EH (cell line): ENCODE data around the gene KRT37.
"Not testable (repeated sequence)": the region's sequence is repeated elsewhere in the genome, so short reads cannot be mapped to it uniquely, and the experiment has no call there.

ENCODE experiments used
- DNase-seq: peaks from one replicate; pipeline ENCODE4 v3.0.0-alpha.2; 2015; ENCODE audit warnings: low read depth

Gene KRT37

DNA sequence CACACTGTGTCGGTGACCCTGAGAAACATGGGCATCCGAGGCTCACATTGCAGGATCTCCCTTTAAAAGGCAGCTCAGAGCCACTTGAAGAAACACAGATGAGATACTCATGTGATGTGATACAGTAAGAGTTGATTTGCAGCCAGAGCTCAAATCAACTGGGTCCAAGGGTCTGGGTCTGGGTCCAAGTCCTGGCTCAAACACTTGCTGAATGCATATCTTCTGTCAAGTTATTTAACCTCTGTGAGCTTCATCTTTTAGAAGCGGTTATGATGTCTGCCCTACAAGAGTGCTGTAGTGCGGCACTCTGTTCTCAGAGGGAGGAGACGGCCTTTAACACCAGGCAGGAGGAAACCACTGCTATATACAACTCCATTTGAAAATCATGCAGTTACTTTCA lies 10.0 kb upstream of the KRT37 start:
- no peak for DNase-seq

DNA sequence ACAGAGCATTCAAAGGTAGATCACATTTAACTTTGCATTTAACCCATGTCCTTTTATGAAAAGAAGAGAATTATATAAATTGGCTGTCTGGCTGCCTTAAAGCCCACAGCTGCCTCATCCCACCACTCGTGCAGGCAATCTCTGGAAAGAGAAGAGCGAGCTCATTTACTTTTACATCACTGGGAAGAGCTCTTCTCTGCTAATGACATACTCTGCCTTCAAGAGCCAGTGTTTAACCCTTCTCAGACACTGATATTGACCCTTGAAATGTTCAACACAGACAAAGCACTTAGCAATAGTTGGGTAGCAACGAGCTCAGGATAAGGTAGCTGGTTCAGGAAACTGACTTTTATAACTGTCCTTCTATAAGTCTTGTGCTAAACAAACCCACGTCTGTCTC lies 9.6 kb upstream of the KRT37 start:
- no peak for DNase-seq

DNA sequence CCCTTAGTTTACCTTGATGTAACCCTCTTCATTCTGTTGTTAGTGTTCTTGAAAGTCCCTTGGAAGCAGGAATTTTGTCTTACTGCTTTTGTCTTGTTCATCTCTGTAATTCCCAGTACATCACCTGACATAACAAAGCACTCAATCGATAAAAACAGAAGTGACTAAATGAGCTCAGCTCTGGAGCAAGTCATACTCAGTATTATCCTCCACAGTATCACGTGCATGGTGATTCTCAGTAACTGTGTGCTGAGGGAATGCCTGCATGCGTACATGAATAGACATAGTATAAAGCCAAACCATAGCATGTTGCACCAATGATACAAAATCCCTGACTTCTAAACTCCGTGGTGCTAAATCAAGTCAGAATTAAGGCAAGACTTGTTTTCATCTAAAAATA lies 9.2 kb upstream of the KRT37 start:
- no peak for DNase-seq

DNA sequence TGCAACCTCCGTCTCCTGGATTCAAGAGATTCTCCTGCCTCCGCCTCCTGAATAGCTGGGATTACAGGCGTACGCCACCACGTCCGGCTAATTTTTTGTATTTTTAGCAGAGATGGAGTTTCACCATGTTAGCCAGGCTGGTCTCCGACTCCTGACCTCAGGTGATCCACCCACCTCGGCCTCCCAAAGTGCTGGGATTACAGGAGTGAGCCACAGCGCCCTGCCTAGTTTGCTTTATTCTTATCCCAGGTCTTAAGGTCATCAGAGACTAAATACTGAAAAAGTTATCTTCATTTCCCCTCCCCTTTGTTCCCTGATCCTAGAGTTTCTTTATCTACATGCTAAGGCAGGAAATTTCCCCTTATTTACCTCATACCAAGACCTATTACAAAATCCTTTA lies 6.0 kb upstream of the KRT37 start:
- DNase-seq: not testable (repeated sequence)

DNA sequence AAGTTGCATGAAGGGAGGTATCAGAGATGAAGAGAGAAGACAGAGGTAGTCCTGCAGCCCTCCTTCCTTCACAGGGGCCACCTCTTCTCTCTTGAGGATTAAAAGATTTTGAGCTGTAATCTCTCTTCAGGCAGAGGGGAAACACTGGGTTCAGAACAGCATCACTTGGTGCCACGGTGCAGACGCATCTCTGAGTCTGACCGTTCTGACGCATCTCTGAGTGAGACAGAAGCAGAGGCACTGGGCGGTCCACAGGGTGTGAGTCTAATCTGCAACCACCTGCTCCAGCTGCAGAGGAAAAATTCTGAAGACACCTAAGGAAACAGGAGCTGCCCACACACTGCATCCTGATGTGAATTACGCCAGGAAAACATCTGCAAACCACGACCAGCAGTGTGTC lies 5.3 kb upstream of the KRT37 start:
- no peak for DNase-seq

DNA sequence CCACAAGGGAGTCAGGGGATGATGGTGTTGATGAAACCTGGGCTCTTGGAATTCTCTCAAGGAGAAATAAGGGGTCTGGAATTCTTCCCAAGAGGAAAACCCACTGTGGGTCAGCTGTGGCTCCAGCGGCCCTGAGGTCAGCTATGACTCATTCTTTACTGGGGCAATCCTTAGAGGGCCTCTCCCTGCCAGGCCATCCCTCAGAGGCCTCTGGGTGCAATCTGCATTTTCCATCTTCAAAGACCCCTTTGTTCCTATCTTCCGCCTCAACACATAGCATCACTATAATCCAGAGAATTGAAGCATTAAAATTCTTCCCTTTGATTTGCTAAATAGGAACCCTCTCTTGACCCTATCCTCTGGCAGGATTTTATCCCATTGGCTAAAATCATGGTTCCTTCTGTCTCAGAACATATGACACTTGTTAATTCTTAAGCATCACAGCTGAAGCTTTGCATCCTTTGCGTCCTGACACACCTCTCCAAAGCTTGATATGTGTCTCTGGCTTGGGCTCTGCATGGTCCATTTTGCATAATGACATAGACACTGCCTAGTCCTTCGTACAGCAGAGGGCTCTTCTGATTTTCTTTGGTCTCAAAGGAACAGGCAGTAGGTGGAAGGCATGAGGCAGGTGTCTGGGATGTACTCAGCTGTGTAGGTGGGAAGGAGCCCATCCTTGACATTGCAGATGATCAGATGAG lies 4.4 kb upstream of the KRT37 start:
- DNase-seq: peak; percentile 61

DNA sequence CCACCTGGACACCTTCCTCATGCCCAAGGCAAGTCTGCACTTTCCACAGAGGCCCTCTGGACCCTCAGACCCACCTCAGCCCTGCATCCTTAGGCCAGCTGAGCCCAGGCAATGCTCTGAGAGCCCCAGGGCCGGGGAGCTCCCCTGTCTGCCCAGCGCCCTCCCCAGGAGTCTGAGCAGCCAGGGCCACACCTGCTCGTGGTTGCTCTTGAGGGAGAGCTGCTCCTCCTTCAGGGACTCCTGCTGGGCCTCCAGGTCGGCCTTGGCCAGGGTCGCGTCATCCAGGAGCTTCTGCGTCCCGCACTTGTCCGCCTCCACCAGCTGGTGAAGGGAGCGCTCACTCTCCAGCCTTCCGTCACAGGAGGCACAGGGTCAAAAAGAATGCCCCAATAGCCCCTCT lies 1.8 kb downstream of the KRT37 start:
- DNase-seq: not testable (repeated sequence)

DNA sequence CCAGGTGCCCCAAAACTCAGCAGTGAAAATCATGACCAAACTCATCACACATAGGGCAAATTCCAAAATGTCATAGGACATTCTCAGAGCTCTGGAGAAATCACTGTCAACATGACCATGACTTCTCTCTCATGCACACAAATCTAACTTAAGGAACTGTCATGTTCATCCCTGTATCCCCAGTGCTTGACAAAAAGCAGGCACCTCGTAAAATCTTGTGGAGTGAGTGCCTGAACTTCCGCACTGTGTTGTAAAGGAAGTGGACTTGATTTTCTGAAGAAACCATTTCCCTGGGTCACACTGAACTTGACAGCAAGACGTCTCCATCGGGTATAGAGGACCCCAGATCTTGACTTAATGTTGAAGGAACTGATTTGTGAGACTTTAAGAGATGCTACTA lies 2.8 kb downstream of the KRT37 start:
- DNase-seq: no peak

DNA sequence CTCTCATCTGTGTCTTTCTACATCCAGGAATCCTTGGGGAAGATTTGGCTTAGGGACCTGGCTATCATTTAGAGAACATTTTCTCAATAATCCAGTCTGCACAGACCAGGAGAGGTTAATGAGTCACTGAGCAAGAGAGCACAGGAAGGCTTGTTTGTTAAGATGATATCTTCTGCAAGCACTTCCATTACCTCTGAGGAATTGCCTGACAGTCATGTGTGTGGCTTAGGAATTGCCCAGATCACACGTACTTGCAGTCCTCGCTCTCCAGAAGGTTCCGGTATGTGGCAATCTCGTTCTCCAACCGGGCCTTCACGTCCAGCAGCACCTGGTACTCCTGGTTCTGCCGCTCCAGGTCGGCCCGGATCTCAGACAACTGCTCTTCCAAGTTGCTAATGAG lies 3.3 kb downstream of the KRT37 start:
- peak; percentile 87 for DNase-seq

DNA sequence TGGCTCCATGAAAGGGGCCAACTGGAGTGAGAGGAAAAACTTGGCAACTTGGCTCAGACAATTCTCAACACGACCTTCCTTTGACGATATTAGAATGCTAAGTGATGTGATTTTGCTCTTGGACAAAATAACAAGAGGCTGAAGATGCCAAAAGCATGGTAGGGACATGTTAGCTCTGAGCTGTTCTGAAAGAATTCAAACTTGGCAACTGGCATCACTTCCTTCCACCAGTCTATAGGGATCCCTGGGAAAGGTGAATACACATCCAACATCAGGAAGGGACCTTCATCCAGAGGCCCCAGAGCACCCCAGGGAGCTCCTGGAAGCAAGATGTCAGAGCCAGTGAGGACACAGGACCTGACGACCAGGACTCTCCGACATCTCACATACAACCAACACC lies 4.3 kb downstream of the KRT37 start:
- peak; percentile 68 for DNase-seq

DNA sequence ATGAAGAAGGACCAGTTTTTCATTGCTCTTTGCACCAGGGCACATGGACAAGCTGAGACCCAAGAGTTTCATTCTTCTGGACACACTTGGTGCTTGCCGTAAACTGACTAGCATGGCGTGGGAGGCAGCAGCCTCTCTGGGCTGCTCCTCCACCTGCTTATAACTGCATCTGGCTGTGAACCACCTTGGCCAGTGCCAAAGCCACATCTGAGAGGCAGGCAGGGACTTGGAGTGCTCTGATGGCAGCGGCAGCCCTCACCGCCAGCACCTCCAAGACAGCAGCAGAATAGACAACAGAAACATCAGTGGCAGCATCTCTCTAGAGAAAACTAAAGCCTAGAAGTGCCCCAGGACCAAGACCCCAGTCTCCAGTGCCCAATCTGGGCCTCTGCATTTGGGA lies 4.7 kb downstream of the KRT37 start:
- no peak for DNase-seq

DNA sequence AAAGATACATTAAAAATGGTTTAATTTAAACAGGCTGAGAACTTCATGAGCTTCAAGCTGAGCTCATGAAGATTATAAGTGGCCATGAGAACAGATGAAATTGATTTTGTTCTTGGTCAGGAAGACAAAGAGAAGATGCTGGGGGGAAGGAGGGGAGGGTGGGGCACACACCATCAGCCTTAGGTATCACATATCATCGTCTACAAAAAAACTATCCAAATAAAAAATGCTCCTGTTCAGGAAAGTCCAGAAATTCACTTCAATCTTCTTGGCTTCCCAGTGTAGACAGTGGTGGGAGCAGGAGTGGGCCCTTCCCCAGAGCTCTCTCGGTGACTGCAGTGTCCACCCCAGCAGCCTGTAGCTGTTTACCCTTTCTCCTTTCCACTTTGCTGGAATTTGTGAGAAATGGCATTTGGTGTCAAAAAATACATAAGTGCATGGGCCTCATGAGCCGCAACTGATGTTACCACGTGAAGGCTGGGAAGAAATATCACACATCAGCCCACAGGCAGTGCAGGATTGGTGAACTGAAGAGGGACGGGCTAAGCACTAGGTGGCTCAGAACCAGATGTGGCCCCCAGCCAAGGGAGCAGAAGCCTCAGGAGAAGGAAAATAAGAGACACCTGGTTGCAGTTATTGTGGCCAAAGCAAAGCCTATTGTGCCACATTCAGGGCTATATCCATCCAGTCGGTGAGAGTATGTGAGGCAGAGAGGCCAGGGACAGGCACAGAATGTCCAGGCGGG lies 6.1 kb downstream of the KRT37 start:
- no peak for DNase-seq

DNA sequence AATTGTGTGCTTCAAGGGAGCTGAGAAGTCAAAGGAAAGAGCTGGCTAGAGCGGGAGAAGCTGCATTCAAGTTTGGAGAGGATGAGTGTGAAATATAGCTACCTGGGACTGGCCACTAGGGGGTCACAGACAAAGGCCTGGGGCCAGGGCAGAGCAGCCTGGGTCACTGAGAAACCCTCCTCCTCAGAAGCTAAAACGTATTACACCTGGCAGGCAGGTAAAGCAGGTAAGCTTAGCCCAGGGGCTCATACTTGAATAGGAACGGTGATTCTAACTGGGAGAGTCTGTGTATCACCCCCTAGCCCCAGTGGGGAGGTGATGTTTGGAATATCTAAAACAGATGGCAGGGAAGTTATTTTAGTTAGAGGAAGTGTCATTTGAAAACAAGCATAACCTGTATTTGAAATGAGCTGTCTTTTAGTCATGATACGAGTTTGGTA lies 6.8 kb downstream of the KRT37 start:
- DNase-seq: peak; percentile 45

DNA sequence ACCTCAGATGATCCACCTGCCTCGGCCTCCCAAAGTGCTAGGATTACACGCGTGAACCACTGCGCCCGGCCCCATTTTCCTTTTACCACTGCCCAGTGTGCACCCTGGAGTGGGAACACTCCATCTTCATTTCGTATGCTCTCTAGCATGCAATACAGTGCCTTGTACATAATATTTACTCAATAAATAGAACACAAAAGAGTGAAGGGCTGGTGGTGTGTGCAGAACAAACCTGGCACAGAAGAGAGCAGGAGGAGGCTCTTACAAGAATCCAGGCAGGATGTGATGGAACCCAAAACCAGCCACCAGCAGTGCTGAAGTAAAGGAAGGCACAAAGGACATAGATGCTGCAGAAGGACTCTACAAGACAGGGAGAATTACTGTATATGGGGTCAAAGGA lies 7.3 kb downstream of the KRT37 start:
- DNase-seq: no peak

DNA sequence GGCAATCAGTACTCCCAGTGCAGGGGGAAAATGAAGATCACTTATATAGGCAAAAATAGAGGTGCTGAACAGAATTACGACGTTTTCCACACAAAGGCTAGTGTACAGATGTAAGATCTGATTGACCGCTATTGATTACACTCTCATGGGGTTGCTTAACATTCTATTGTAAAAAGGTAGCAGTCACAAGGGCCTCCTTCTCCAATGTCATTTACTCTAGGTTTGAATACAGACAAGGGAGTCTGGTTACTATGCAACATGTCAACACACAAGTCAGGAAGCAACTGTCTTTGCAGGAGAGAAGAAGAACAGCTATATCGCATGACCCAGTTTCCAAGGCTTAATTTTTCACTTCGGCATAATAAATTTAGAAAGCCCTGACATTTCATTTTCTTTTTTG lies 7.9 kb downstream of the KRT37 start:
- DNase-seq: peak; percentile 25

DNA sequence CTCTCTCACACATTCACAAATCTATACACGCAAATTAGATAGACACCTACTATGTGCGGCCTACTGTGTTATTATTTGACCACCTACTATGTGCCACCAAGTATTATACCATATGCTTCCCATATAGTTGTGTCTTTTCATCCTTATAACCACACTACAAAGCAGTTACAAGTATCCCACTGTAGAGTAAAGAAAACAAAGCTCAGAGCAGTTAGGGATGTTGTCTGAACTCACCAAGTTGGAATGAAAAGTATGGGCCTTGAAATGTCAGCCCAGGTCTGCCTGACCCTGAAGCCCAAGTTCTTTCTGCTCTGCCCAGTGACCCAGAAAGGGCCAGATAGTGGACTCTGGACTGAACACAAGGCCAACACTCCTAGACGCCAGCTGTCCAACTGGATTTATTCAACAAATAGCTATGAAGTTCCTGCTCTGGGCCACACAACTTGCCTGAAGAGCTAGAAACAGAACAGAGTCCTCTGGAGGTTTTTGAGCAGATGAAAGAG lies 8.5 kb downstream of the KRT37 start:
- peak; percentile 88 for DNase-seq

DNA sequence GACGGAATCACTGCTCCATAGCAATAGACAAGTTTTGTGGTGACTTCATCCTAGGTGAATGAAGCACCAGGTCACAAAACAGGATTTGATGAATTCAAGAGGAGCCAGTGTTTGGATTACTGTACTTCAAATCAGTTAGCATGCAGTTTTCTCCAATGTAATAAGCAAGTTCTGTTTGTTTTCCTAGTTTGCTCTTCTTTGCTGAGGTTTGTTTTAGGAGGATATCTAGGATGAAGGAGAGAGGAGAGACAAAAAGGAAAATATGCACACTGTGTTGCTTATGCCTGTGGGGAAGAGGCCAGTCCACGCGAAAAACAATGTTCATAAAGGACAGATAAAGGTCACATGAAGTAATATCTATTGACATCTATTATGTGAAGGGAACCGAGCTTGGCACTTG lies 9.0 kb downstream of the KRT37 start:
- DNase-seq: no peak

DNA sequence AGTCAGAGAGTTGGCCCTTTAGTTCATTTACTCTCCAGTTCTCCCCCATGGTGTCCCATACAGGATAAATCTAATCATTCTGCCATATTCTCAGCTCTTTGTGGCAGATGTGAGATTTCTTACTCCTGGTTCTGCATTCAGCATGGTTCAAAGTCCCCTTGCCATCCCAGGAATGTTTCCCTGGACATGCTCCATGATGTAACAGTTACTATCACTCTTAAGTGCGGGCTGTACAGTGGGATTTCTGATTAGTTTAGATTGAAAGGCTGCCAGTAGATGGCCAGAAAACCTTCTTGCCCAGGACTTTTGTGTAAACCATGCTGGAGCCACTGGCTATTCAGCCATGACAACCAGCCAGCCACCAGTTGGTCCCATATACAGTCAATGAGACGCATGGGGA lies 10.4 kb downstream of the KRT37 start:
- DNase-seq: no peak

DNA sequence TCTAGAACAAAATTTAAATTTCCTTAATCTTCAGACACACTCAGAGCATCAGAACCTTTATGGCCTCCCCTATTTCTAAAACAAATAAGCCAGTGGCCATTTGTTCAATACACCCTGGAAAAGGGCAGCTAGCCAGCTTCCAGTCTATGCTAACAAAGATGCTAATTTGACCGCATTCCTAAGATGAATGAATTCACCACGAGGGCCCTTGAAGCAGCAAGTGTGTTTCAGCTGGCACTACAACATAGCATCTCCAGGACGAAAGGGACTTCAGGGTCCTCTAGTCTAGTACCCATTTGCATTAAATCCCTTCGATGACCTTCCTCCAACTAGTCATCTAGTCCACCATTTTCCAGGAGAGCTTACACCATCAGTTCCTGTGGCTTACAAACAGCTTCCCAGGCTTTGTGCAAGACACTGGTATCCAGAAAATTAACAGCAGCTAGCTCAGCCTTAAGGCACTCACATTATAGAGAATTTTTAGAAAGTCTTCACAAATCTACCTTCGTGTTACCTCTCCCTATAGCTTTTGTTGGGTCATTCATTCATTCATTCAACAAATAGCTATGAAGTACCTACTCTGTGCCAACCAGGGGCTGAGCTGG lies 10.9 kb downstream of the KRT37 start:
- peak; percentile 66 for DNase-seq

DNA sequence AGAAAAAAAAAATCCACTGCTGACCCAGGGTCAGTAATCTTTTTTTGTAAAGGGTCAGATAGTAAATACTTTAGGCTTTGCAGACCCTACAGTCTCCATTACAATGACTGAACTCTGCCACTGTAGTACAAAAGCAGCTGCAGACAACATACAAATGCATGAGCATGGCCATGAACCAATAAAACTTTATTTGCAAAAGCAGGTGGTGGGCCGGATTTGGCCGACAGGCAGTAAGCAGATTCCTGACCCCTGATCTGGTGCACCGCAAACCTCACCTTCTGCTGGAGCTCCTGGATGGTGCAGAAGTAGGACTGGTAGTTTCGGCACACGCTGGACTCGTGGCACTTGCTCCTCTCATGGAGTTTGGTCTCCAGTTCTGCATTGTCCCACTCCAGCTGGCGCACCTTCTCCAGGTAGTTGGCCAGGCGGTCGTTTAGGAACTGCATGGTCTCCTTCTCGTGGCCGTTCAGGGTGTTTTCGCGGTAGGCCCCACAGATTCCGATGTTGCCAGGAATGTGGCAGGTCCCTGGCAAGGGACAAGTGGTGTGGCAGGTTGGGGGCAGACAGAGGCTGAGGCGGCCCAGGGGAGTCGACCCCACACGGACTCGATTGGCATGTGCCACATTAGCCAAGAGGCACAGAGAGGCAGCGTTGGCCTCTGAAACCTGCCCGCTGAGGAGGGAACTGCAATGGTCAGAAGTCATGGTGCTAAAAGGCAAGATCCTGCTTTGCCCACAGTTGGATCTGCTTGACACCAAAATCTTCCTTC lies 13.1 kb downstream of the KRT37 start:
- DNase-seq: no peak

DNA sequence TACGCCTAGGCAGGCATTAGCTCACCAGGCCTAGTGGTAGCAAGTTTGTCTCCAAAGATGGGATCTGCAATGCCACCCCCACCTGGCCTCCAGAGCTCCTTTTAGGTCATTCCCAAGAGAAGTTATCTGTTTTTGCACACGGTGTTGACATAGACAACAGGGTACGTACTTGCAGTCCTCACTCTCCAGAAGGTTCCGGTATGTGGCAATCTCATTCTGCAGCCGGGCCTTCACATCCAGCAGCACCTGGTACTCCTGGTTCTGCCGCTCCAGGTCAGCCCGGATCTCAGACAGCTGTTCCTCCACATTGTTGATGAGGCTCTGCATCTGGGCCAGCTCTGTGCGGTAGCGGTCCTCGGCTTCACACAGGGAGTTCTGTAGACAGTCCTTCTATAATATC lies 17.2 kb downstream of the KRT37 start:
- no peak for DNase-seq

DNA sequence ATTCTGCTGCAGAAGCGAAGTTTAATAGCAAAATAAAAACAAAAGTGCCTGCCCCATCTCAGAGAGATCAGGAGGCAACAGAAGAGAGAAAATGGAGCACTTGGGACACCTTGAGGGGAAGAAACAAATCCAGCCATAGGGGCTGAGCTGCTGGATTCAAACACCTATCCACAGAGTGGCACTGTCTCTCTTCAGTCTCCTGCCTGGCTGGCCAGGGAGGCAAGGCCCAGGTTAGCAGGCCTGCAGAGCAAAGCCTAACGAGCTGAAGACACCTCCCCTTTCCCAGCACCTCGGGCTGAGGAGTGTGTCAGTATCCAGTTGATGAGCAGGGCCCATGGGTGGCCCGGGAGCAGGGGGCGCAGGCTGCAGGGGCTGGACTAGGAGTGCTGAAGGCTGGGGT lies 18.2 kb downstream of the KRT37 start:
- DNase-seq: peak; percentile 41
